GDM1 (cell line): ENCODE data around the gene SHISA6.
"Not testable (repeated sequence)": the region's sequence is repeated elsewhere in the genome, so short reads cannot be mapped to it uniquely, and the experiment has no call there.

Experiments
- DNase-seq: peaks from one replicate; lab custom pipeline; 2025; lab: John Stamatoyannopoulos, UW

SHISA6 gene

GRCh38 chr17:11267999-11268575 is 27.1 kb downstream of the SHISA6 start:
- DNase-seq: no peak

GRCh38 chr17:11269210-11269609 is 28.2 kb downstream of the SHISA6 start:
- no peak for DNase-seq

GRCh38 chr17:11272191-11272590 is 31.2 kb downstream of the SHISA6 start:
- no peak for DNase-seq

- no peak for DNase-seq
Measured at GRCh38 chr17:11273596-11273995, 32.6 kb downstream of the SHISA6 start.

GRCh38 chr17:11274106-11274505 is 33.1 kb downstream of the SHISA6 start:
- DNase-seq: no peak

- no peak for DNase-seq
Measured at GRCh38 chr17:11276486-11276885, 35.5 kb downstream of the SHISA6 start.

- no peak for DNase-seq
Measured at GRCh38 chr17:11278186-11278991, 37.4 kb downstream of the SHISA6 start.

GRCh38 chr17:11278992-11279270 is 37.9 kb downstream of the SHISA6 start:
- no peak for DNase-seq

- no peak for DNase-seq
Measured at GRCh38 chr17:11279776-11280344, 38.8 kb downstream of the SHISA6 start.

GRCh38 chr17:11282586-11282985 is 41.6 kb downstream of the SHISA6 start:
- DNase-seq: no peak

GRCh38 chr17:11284811-11285210 is 43.8 kb downstream of the SHISA6 start:
- no peak for DNase-seq

- DNase-seq: no peak
Measured at GRCh38 chr17:11285946-11286345, 44.9 kb downstream of the SHISA6 start.

- DNase-seq: no peak
Measured at GRCh38 chr17:11287791-11288190, 46.8 kb downstream of the SHISA6 start.

- no peak for DNase-seq
Measured at GRCh38 chr17:11290814-11291213, 49.8 kb downstream of the SHISA6 start.

- DNase-seq: no peak
Measured at GRCh38 chr17:11292491-11292890, 51.5 kb downstream of the SHISA6 start.

GRCh38 chr17:11293480-11293879 is 52.5 kb downstream of the SHISA6 start:
- no peak for DNase-seq

GRCh38 chr17:11294826-11295225 is 53.8 kb downstream of the SHISA6 start:
- no peak for DNase-seq

- DNase-seq: no peak
Measured at GRCh38 chr17:11296994-11297393, 56.0 kb downstream of the SHISA6 start.

- DNase-seq: no peak
Measured at GRCh38 chr17:11298401-11298800, 57.4 kb downstream of the SHISA6 start.

- DNase-seq: no peak
Measured at GRCh38 chr17:11300201-11300600, 59.2 kb downstream of the SHISA6 start.

GRCh38 chr17:11300738-11301137 is 59.7 kb downstream of the SHISA6 start:
- no peak for DNase-seq

- not testable (repeated sequence) for DNase-seq
Measured at GRCh38 chr17:11301874-11302273, 60.9 kb downstream of the SHISA6 start.

- no peak for DNase-seq
Measured at GRCh38 chr17:11302401-11303186, 61.6 kb downstream of the SHISA6 start.
